NCI-H345 treated with DMSO at 0.1 percent for 48 hours (cell line): ENCODE results near the gene ACTN1.

ENCODE experiments used
- DNase-seq: peaks from one replicate; lab custom pipeline; 2025; ENCODE audit not compliant: unreplicated experiment; lab: John Stamatoyannopoulos, UW

ACTN1 gene

GRCh38 chr14:68937471-68938270 is 41.4 kb downstream of the ACTN1 start:
- no peak for DNase-seq

GRCh38 chr14:68936980-68937379 is 42.1 kb downstream of the ACTN1 start:
- DNase-seq = no peak

GRCh38 chr14:68936476-68936875 is 42.6 kb downstream of the ACTN1 start:
- no peak for DNase-seq

DNA sequence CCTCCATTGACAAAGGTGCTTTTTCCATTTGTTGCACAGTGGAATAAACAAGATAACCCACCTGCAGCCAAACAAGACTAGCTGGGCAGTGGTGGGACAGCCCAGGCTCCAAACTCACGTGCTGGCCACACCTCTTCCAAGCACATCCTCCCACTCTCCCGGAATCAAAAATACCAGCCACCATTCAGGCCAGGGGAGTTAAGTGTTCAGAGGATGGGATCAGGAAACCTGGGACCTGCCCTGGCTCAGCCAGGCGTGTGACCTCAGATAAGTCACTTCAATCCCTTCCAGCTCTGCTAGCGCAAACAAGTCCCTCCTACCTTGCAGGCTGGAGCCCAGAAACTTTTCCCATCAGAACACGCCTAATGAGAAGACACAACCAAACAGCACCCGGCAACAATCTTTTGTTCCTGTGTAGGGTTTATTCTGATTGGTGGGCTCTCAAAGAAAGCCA is 43.3 kb downstream of the ACTN1 start:
- DNase-seq = no peak

- no peak for DNase-seq
Observed at GRCh38 chr14:68934066-68934465, 45.0 kb downstream of the ACTN1 start.

DNA sequence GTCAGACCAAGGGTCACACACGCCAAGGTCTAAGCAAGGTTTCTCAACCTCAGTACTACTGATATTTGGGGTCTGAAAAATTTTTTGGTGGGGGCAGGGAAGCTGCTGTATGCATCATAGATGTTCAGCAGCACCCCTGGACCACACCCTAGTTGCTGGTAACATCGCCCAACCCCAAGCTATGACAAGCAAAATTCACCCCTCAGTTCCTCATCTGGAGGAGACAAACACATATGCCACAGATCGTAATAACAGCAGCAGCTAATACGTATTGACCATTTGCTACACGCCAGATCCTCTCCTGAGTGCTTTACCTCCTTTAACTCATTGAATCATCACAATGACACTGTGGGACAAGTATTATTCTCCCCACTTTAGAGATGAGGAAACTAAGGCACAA is 46.4 kb downstream of the ACTN1 start:
- DNase-seq = no peak

GRCh38 chr14:68932231-68932630 is 46.9 kb downstream of the ACTN1 start:
- DNase-seq = no peak

- DNase-seq = no peak
Observed at GRCh38 chr14:68931474-68932051, 47.5 kb downstream of the ACTN1 start.

DNA sequence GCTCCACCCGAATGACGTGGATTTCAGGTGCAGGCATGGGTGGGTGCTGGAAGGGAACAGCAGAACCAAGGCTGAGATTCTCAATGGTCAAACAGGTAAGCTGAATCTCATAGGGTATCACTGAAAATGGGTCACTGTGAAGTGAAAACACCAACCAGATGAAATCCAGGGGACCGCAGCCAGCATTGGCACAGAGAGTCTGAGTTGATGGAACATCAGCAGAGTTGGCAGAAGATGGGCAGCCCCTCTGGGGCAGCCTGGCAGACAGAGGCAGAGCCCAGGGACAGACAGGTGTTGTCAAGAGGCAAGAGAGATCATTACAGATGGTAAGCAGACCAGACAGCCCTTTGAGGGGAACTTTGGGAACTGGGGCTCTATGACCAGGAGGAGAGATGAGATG is 48.0 kb downstream of the ACTN1 start:
- no peak for DNase-seq

DNA sequence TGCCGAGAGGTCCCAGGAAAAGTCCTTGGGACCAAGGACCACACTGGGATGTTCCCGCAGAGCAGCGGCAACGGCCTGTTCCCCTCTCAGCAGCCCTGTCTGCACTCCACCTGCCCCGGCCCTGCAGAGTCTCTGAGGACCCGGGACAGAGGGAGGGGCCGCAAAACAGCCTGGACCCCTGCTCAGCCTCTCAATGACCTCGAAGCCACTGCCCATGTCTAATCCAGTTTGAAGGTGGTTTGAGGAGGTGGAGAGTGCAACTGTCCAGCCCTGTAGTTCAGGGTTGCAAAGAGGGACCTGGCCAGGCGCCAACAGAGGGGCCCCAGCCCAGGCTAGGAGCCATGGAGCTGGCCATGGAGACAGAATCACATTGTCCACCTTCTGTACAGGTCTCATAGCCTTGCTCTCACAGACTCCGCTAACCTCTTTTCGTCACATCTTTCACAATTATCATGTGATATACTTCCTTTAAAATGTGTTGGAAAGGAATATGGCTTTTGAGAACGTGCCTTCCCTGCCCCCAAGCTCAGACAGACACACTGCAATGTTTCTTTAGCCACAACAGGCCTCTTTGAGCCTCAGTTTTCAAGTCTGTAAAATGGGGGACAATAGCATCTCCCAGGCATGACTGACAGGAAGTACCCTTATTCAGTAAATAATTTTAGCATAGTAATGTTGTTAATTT is 49.3 kb downstream of the ACTN1 start:
- no peak for DNase-seq

- no peak for DNase-seq
Observed at GRCh38 chr14:68928770-68929550, 50.1 kb downstream of the ACTN1 start.

GRCh38 chr14:68927956-68928675 is 51.0 kb downstream of the ACTN1 start:
- no peak for DNase-seq

DNA sequence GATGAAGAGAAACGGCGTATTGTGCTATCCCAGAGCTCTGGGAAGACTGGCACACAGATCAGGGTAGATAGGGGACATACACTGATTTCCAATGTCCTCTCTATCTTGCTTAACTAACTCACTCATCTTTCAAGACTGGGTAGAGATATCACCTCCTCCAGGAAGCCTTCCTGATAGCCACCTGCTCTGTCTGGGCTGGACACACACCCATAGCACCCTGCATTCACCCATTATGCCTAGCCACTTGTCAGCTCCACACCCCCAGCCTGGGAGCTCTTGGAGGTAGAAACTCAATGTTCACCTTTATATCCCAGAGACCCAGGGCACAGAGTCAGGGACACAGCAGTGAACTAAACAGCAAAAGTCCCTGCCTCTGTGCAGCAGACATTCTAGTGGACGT is 52.0 kb downstream of the ACTN1 start:
- no peak for DNase-seq

GRCh38 chr14:68926236-68926635 is 52.9 kb downstream of the ACTN1 start:
- DNase-seq = no peak

DNA sequence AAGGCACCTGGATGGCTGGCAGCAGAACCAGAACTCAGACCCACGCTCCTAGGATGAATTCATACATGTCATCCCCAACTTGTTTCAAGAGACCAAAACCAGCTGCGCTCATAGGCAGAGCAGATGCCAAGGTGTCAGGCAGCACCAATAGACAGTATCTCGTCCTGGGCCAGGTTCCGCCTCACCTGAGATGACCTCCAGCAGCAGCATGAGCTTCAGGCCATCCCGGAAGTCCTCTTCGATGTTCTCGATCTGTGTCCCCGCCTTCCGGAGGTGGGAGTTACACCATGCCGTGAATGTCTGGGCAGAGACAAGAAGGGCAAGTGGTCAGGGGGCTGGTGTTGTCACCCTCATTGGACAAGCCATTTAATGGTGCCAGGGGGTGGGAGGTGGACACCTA is 53.7 kb downstream of the ACTN1 start:
- DNase-seq = no peak

- DNase-seq = no peak
Observed at GRCh38 chr14:68924186-68925158, 54.6 kb downstream of the ACTN1 start.

DNA sequence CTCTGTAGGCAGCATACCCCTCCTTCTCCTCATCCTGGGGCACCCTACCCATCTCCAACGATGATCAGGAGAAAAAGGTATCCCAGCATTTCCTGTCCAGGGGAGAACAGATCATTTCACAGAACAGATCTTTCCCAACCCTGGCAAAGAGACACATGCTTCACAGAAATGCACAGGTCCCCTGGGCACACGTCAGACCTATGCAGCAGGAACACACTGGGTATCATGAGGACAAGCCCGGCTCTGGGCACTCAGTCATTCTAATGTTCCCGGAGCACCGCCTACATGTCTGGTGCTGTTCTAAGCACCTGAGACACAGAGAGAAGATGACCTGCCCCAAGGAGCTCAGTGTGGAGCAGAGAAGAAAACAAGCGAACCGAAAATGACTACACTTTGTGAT is 56.2 kb downstream of the ACTN1 start:
- DNase-seq = no peak

DNA sequence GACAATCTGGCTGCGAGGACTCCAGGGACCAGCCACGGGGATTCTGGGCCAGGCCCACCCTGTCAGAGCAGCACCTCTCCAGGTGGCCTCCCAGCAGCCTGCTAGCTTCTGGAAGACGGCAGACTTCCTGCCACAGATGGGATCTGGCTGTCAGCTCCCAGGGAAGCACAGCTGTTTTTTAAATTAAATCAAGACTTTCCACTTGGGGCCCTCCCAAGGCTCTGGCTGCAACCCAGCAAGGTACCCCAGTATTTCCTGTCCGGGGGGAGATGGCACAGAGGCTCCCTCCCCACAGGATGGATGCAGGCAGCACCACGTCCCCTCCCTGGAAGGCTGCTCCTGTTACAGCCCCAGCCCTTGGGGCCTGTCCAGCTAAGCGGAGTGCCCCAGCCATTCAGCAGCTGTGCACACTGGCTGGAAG is 56.9 kb downstream of the ACTN1 start:
- DNase-seq = no peak

- no peak for DNase-seq
Observed at GRCh38 chr14:68921666-68922065, 57.4 kb downstream of the ACTN1 start.

- DNase-seq = no peak
Observed at GRCh38 chr14:68921049-68921448, 58.1 kb downstream of the ACTN1 start.
